Neural crest cell (in vitro differentiated cells): ENCODE measurements around the gene KCTD15. TPM values are rescaled to one million over a fixed set of nuclear protein-coding genes. Genes with fewer than 3 reads are reported as not detected.

Source experiments
- DNase-seq: peaks from one replicate; pipeline ENCODE4 v3.0.0; 2021; ENCODE audit warnings: low read depth, mixed read lengths, low spot score
- H3K27ac Mint-ChIP-seq: one replicate; pipeline ENCODE4 v1.8.0; 2021; ENCODE audit warnings: mild to moderate bottlenecking, mixed read lengths; ENCODE audit not compliant: unreplicated experiment
- H3K27me3 Mint-ChIP-seq: 2 replicates; pipeline ENCODE4 v1.8.0; 2021; ENCODE audit warnings: low read depth, mild to moderate bottlenecking, mixed read lengths
- H3K36me3 Mint-ChIP-seq: 2 replicates; pipeline ENCODE4 v1.8.0; 2021; ENCODE audit warnings: low read depth, mild to moderate bottlenecking, mixed read lengths
- H3K4me1 Mint-ChIP-seq: 2 replicates; pipeline ENCODE4 v1.8.0; 2021; ENCODE audit warnings: mixed read lengths
- H3K4me3 Mint-ChIP-seq: one replicate; pipeline ENCODE4 v1.8.0; 2021; ENCODE audit warnings: mild to moderate bottlenecking, mixed read lengths
- H3K9me3 Mint-ChIP-seq: 2 replicates; pipeline ENCODE4 v1.8.0; 2021; ENCODE audit warnings: mixed read lengths
- CTCF ChIP-seq: fragments of 200-600 bp; sonication (generic); conservative IDR thresholded peaks from 2 replicates; pipeline ENCODE4 v1.5.0; 2021; ENCODE audit warnings: antibody characterized with exemption, mild to moderate bottlenecking
- total RNA-seq: library from RNA; stranded (reverse); gene quantifications from 2 replicates; pipeline ENCODE4 v1.2.1, GENCODE V29; 2021

Gene KCTD15
- total RNA-seq, 1 donor from 2014 or later: 58.3 TPM

- Mint-ChIP-seq H3K36me3 (no peaks in the 10 kb centered on the region), H3K27ac (no peak overlapping the region), H3K9me3 (no peaks in the 10 kb centered on the region), H3K27me3 (peaks cover 19% of the 10 kb centered on the region), H3K4me3 (no peak overlapping the region), H3K4me1 (no peaks in the 10 kb centered on the region)
- no peak for TF ChIP-seq CTCF
- no peak for DNase-seq
Observed at GRCh38 chr19:33750587-33751435, 45.9 kb upstream of the KCTD15 start.

- no peak for DNase-seq
- Mint-ChIP-seq H3K9me3 (no peaks in the 10 kb centered on the region), H3K27ac (no peak overlapping the region), H3K36me3 (no peaks in the 10 kb centered on the region), H3K27me3 (peaks cover 13% of the 10 kb centered on the region), H3K4me3 (no peak overlapping the region), H3K4me1 (no peaks in the 10 kb centered on the region)
- no peak for TF ChIP-seq CTCF
Observed at GRCh38 chr19:33751436-33751770, 45.3 kb upstream of the KCTD15 start.

GRCh38 chr19:33752018-33752800, 44.5 kb upstream of the KCTD15 start:
- no peak for DNase-seq
- H3K4me3 Mint-ChIP-seq: no peak overlapping the region
- H3K27me3 Mint-ChIP-seq: peaks cover 10% of the 10 kb centered on the region
- TF ChIP-seq CTCF: no peak
- no peaks in the 10 kb centered on the region for H3K36me3 Mint-ChIP-seq
- H3K9me3 Mint-ChIP-seq: no peaks in the 10 kb centered on the region
- no peak overlapping the region for H3K27ac Mint-ChIP-seq
- no peaks in the 10 kb centered on the region for H3K4me1 Mint-ChIP-seq

- H3K4me3 Mint-ChIP-seq: no peak overlapping the region
- H3K27me3 Mint-ChIP-seq: peaks cover 4% of the 10 kb centered on the region
- no peaks in the 10 kb centered on the region for H3K9me3 Mint-ChIP-seq
- TF ChIP-seq CTCF: no peak
- H3K27ac Mint-ChIP-seq: no peak overlapping the region
- DNase-seq: no peak
- H3K36me3 Mint-ChIP-seq: no peaks in the 10 kb centered on the region
- H3K4me1 Mint-ChIP-seq: no peaks in the 10 kb centered on the region
Observed at GRCh38 chr19:33752945-33753344, 43.7 kb upstream of the KCTD15 start.

- H3K4me1 Mint-ChIP-seq: peaks cover 7% of the 10 kb centered on the region
- H3K36me3 Mint-ChIP-seq: no peaks in the 10 kb centered on the region
- DNase-seq: no peak
Observed at GRCh38 chr19:33754361-33754760, 42.3 kb upstream of the KCTD15 start.

More at GRCh38 chr19:33754361-33754760, 42.3 kb upstream of the KCTD15 start:
- Mint-ChIP-seq H3K27ac (no peak overlapping the region), H3K9me3 (no peaks in the 10 kb centered on the region), H3K4me3 (no peak overlapping the region), H3K27me3 (peaks cover 4% of the 10 kb centered on the region)
- TF ChIP-seq CTCF: no peak
